Smooth muscle cell (in vitro differentiated cells): ENCODE data around the gene STOML3. TPM values are rescaled to one million over a fixed set of nuclear protein-coding genes. Genes with fewer than 3 reads are reported as not detected.

Experiments used
- DNase-seq: peaks from one replicate; lab custom pipeline; 2025; ENCODE audit not compliant: unreplicated experiment; lab: John Stamatoyannopoulos, UW
- H2AFZ ChIP-seq: fragments of 200-600 bp; sonication (generic); 2 replicates; pipeline ENCODE4 v1.6.0; 2016; ENCODE audit warnings: antibody characterized with exemption, low read depth, mild to moderate bottlenecking
- H3F3A ChIP-seq: fragments of 200-600 bp; sonication (generic); 2 replicates; pipeline ENCODE4 v1.6.0; 2017; ENCODE audit warnings: antibody characterized with exemption, low read depth
- H3K27ac ChIP-seq: fragments of 200-600 bp; sonication (generic); 2 replicates; pipeline ENCODE4 v1.5.1; 2016; ENCODE audit warnings: low read depth, mild to moderate bottlenecking
- H3K27me3 ChIP-seq: fragments of 200-600 bp; sonication (generic); 2 replicates; pipeline ENCODE4 v1.6.1; 2016; ENCODE audit warnings: low read depth, mild to moderate bottlenecking
- H3K36me3 ChIP-seq: fragments of 200-600 bp; sonication (generic); 2 replicates; pipeline ENCODE4 v1.5.1; 2016; ENCODE audit warnings: low read depth
- H3K4me1 ChIP-seq: fragments of 200-600 bp; sonication (generic); 2 replicates; pipeline ENCODE4 v1.5.1; 2016; ENCODE audit warnings: low read depth
- H3K4me2 ChIP-seq: fragments of 200-600 bp; sonication (generic); 2 replicates; pipeline ENCODE4 v1.6.0; 2016; ENCODE audit warnings: mild to moderate bottlenecking
- H3K4me3 ChIP-seq: fragments of 200-600 bp; sonication (generic); 2 replicates; pipeline ENCODE4 v1.5.1; 2016; ENCODE audit warnings: mild to moderate bottlenecking
- H3K79me2 ChIP-seq: fragments of 200-600 bp; sonication (generic); 2 replicates; pipeline ENCODE4 v1.6.0; 2016; ENCODE audit warnings: low read depth, mild to moderate bottlenecking
- H3K9ac ChIP-seq: fragments of 200-600 bp; sonication (generic); 2 replicates; pipeline ENCODE4 v1.6.0; 2016; ENCODE audit warnings: low read depth
- H3K9me3 ChIP-seq: fragments of 200-600 bp; sonication (generic); replicated peaks from 2 replicates; pipeline ENCODE4 v1.5.1; 2016; ENCODE audit warnings: low read depth
- H4K20me1 ChIP-seq: fragments of 200-600 bp; sonication (generic); 2 replicates; pipeline ENCODE4 v1.6.0; 2016; ENCODE audit warnings: low read depth
- WGBS: methylation state at CpG from one replicate; pipeline ENCODE4 v1.1.7; 2016; ENCODE audit warnings: low lambda C conversion rate; 5-methylcytosine and 5-hydroxymethylcytosine counted together
- polyA plus RNA-seq: library from polyadenylated mRNA; unstranded; fragments of >200 nt; fragmentation: Nextera tagmentation; extraction: Ambion mirVana; gene quantifications from 2 replicates; pipeline ENCODE4 v1.2.1, GENCODE V29; 2016
- total RNA-seq: library from RNA; depleted of rRNA; stranded (reverse); fragments of >200 nt; gene quantifications from 2 replicates; pipeline ENCODE4 v1.2.3, GENCODE V29; 2014
- TF ChIP-seq, protein P1 (sequence below): fragments of 200-600 bp; sonication (generic); IDR thresholded peaks from 2 replicates; pipeline ENCODE4 v1.5.1; 2017; ENCODE audit warnings: borderline replicate concordance, mild to moderate bottlenecking, antibody characterized with exemption; ENCODE audit not compliant: insufficient read depth, poor library complexity, severe bottlenecking

Gene STOML3, protein sequence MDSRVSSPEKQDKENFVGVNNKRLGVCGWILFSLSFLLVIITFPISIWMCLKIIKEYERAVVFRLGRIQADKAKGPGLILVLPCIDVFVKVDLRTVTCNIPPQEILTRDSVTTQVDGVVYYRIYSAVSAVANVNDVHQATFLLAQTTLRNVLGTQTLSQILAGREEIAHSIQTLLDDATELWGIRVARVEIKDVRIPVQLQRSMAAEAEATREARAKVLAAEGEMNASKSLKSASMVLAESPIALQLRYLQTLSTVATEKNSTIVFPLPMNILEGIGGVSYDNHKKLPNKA
- total RNA-seq (not detected in 2 replicates), polyA plus RNA-seq (not detected in 2 replicates)

DNA sequence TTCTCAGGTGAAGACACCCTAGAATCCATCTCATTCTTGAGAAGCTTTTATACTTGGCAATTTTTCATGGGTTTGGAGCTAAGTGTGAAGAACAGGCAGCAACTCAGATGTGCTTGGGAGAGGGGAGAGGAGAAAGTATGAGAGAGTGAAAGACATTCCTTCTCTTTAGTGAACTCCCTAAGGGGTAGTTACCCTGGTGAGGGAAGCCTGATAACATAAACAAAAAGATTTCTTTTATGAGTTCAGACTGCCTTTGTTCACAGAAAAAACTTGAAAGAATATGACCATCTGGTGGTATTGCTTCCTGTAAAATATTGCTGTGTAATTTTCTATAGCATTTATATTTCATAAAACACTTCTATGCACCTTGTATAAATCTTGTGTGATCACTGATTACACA, at the start of gene STOML3:
STOML3 (minus strand) TSS at position 139 of the 400 bp plus-strand sequence; CDS start at position 29, 110 bp downstream.
- H3K9ac ChIP-seq: no peak within 1 kb of the TSS
- no peaks in the 10 kb centered on the region for H3K4me1 ChIP-seq
- no peaks in the 10 kb centered on the region for H3K9me3 ChIP-seq
- H3K4me2 ChIP-seq: no peak within 1 kb of the TSS
- TF ChIP-seq, protein P1, sequence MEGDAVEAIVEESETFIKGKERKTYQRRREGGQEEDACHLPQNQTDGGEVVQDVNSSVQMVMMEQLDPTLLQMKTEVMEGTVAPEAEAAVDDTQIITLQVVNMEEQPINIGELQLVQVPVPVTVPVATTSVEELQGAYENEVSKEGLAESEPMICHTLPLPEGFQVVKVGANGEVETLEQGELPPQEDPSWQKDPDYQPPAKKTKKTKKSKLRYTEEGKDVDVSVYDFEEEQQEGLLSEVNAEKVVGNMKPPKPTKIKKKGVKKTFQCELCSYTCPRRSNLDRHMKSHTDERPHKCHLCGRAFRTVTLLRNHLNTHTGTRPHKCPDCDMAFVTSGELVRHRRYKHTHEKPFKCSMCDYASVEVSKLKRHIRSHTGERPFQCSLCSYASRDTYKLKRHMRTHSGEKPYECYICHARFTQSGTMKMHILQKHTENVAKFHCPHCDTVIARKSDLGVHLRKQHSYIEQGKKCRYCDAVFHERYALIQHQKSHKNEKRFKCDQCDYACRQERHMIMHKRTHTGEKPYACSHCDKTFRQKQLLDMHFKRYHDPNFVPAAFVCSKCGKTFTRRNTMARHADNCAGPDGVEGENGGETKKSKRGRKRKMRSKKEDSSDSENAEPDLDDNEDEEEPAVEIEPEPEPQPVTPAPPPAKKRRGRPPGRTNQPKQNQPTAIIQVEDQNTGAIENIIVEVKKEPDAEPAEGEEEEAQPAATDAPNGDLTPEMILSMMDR: no peak
- no peak for DNase-seq
- H3K27me3 ChIP-seq: no peaks in the 10 kb centered on the region
- H3K36me3 ChIP-seq: no peaks in the 10 kb centered on the region
- H2AFZ ChIP-seq: no peak within 1 kb of the TSS
- H3F3A ChIP-seq: no peaks in the 10 kb centered on the region
- no peaks in the 10 kb centered on the region for H3K79me2 ChIP-seq
- H3K4me3 ChIP-seq: no peak within 1 kb of the TSS
- H4K20me1 ChIP-seq: no peaks in the 10 kb centered on the region
- no peak within 1 kb of the TSS for H3K27ac ChIP-seq

DNA sequence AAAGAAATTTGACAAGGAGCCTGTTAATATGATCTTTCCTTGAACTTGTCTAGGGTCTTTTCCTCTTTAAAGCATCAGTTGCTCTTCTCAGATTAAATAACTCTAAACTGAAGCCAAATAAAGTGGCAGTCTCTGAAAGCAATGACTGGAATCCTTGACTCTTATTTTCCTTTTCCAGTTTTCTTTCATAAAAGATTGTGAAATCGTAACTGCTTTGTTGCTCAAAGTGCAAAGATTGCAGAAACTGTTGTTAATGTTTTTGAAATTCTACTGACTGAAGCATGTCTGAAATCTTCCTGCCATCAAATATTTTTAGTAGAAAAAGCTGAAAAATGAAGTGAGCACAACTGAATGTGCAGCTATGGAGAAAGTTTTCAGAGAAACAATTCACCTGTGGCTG, 49.6 kb upstream of the STOML3 start:
- Histone ChIP-seq H3K4me1 (peaks cover 28% of the 10 kb centered on the region), H3K27me3 (no peaks in the 10 kb centered on the region), H3K27ac (no peak overlapping the region), H3K4me2 (no peak overlapping the region), H3K79me2 (peaks cover 30% of the 10 kb centered on the region), H3K36me3 (no peaks in the 10 kb centered on the region), H3K9me3 (no peaks in the 10 kb centered on the region), H3K4me3 (no peak overlapping the region), H4K20me1 (peaks cover 17% of the 10 kb centered on the region), H2AFZ (no peak overlapping the region), H3F3A (no peaks in the 10 kb centered on the region), H3K9ac (no peak overlapping the region)
- TF ChIP-seq, protein P1: no peak
- WGBS: 89% methylated on average over 1 of the region's 1 CpG
- no peak for DNase-seq

DNA sequence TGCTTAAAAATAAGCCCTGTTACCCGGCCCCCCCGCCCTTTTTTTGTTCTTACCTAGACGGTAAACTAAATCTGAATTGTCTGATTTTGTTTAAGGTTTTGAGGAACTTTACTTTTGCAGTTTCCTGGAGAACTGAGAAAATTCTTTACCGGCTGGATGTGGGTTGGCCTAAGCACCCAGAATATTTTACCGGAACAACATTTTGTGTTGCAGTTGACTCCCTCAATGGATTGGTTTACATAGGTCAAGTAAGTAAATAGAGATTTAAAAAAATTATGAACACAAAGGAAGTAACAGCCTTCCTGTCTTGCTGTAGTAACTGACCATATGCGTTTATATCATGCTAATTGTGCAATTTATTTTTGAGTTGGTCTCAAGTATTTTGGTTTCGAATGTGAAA, 48.4 kb upstream of the STOML3 start:
- Histone ChIP-seq H2AFZ (peak overlapping the region; percentile 100), H3K4me1 (peaks cover 36% of the 10 kb centered on the region), H3K4me3 (peak overlapping the region; percentile 87), H3K27ac (no peak overlapping the region), H3K4me2 (peak overlapping the region; percentile 98), H3K36me3 (no peaks in the 10 kb centered on the region), H3K79me2 (peaks cover 42% of the 10 kb centered on the region), H3K27me3 (no peaks in the 10 kb centered on the region), H3F3A (no peaks in the 10 kb centered on the region), H3K9ac (peak overlapping the region; percentile 71), H3K9me3 (no peaks in the 10 kb centered on the region), H4K20me1 (peaks cover 29% of the 10 kb centered on the region)
- TF ChIP-seq, protein P1: no peak
- no peak for DNase-seq
- WGBS: 53% methylated on average over 7 of the region's 7 CpGs

DNA sequence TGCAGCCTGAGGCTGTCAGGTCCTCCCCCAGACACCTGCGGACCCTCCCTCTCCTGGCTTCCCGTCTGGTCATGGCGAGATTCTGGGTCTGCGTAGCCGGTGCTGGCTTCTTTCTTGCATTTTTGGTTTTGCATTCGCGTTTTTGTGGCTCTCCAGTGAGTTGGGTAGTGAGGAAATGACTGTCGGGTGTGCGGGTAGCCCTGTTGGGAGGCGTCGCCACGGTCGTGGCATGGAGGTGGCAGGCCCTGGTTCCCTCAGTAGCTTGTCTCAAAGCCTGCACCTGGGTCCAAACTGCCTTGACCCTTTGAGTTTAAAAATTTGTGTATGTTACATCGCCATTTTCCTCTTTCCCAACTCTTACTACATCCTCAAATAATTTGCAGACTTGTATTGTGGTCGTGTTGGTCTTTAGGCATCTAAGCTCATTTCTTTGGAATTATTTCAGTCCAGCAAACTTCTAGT, 48.0 kb upstream of the STOML3 start:
- no peaks in the 10 kb centered on the region for H3F3A ChIP-seq
- H3K27me3 ChIP-seq: no peaks in the 10 kb centered on the region
- H3K9ac ChIP-seq: peak overlapping the region; percentile 71
- 5% methylated on average over 15 of the region's 15 CpGs for WGBS
- TF ChIP-seq, protein P1: no peak
- H3K4me2 ChIP-seq: peak overlapping the region; percentile 98
- no peaks in the 10 kb centered on the region for H3K36me3 ChIP-seq
- peaks cover 36% of the 10 kb centered on the region for H3K4me1 ChIP-seq
- peak overlapping the region; percentile 87 for H3K4me3 ChIP-seq
- DNase-seq: no peak
- H2AFZ ChIP-seq: peak overlapping the region; percentile 100
- H4K20me1 ChIP-seq: peaks cover 33% of the 10 kb centered on the region
- no peaks in the 10 kb centered on the region for H3K9me3 ChIP-seq
- peak overlapping the region; percentile 40 for H3K27ac ChIP-seq
- H3K79me2 ChIP-seq: peaks cover 46% of the 10 kb centered on the region
